Neural progenitor cell (in vitro differentiated cells): ENCODE data around the gene MMP25. TPM values are rescaled to one million over a fixed set of nuclear protein-coding genes. Genes with fewer than 3 reads are reported as not detected.
A peak's percentile ranks its signal among the peaks of the same experiment; 100 is the strongest.

ENCODE experiments used
- DNase-seq: peaks from one replicate; pipeline ENCODE4 v3.0.0-alpha.2; 2016; ENCODE audit warnings: low spot score
- H2AFZ ChIP-seq: fragments of 200-600 bp; sonication (generic); replicated peaks from 2 replicates; pipeline ENCODE4 v1.6.1; 2016; ENCODE audit warnings: antibody characterized with exemption
- H3F3A ChIP-seq: fragments of 200-600 bp; sonication (generic); 2 replicates; pipeline ENCODE4 v1.6.1; 2016; ENCODE audit warnings: antibody characterized with exemption, low read depth
- H3K27ac ChIP-seq: fragments of 200-600 bp; sonication (generic); 2 replicates; pipeline ENCODE4 v1.5.1; 2016; ENCODE audit warnings: mild to moderate bottlenecking
- H3K27me3 ChIP-seq: fragments of 200-600 bp; sonication (generic); 2 replicates; pipeline ENCODE4 v1.6.1; 2016; ENCODE audit warnings: mild to moderate bottlenecking, moderate library complexity
- H3K36me3 ChIP-seq: fragments of 200-600 bp; sonication (generic); 2 replicates; pipeline ENCODE4 v1.5.1; 2016
- H3K4me1 ChIP-seq: fragments of 200-600 bp; sonication (generic); 2 replicates; pipeline ENCODE4 v1.6.1; 2016; ENCODE audit warnings: mixed run types
- H3K4me2 ChIP-seq: fragments of 200-600 bp; sonication (generic); 2 replicates; pipeline ENCODE4 v1.6.1; 2016
- H3K4me3 ChIP-seq: fragments of 200-600 bp; sonication (generic); 2 replicates; pipeline ENCODE4 v1.5.1; 2016
- H3K79me2 ChIP-seq: fragments of 200-600 bp; sonication (generic); 2 replicates; pipeline ENCODE4 v1.6.1; 2016; ENCODE audit warnings: low read depth
- H3K9ac ChIP-seq: fragments of 200-600 bp; sonication (generic); 2 replicates; pipeline ENCODE4 v1.6.1; 2016
- H3K9me3 ChIP-seq: fragments of 200-600 bp; sonication (generic); 2 replicates; pipeline ENCODE4 v1.5.1; 2016; ENCODE audit warnings: low read depth
- H4K20me1 ChIP-seq: fragments of 200-600 bp; sonication (generic); 2 replicates; pipeline ENCODE4 v1.6.1; 2016; ENCODE audit warnings: low read depth
- H3K27ac Mint-ChIP-seq: 3 replicates; pipeline ENCODE4 v1.8.0; 2021; ENCODE audit warnings: mixed read lengths
- H3K27me3 Mint-ChIP-seq: 2 replicates; pipeline ENCODE4 v1.8.0; 2022; ENCODE audit warnings: low read depth, mild to moderate bottlenecking, inconsistent platforms, moderate library complexity, mixed read lengths; ENCODE audit not compliant: insufficient read depth
- H3K36me3 Mint-ChIP-seq: 3 replicates; pipeline ENCODE4 v1.8.0; 2021; ENCODE audit warnings: mixed read lengths
- H3K4me1 Mint-ChIP-seq: 3 replicates; pipeline ENCODE4 v1.8.0; 2021; ENCODE audit warnings: mixed read lengths
- H3K4me3 Mint-ChIP-seq: 3 replicates; pipeline ENCODE4 v1.8.0; 2021; ENCODE audit warnings: mild to moderate bottlenecking, moderate library complexity, mixed read lengths
- H3K9me3 Mint-ChIP-seq: 3 replicates; pipeline ENCODE4 v1.8.0; 2020; ENCODE audit warnings: mixed read lengths
- CTCF ChIP-seq: fragments of 200-600 bp; sonication (generic); IDR thresholded peaks from 2 replicates; pipeline ENCODE4 v1.5.1; 2017; ENCODE audit warnings: antibody characterized with exemption, mild to moderate bottlenecking
- EZH2 ChIP-seq: fragments of 200-600 bp; sonication (generic); IDR thresholded peaks from 2 replicates; pipeline ENCODE4 v1.6.1; 2017; ENCODE audit warnings: antibody characterized with exemption, mild to moderate bottlenecking, moderate library complexity
- EZH2phosphoT487 ChIP-seq: fragments of 200-600 bp; sonication (generic); IDR thresholded peaks from 2 replicates; pipeline ENCODE4 v1.6.1; 2017; ENCODE audit warnings: antibody characterized with exemption
- total RNA-seq: library from RNA; depleted of rRNA; stranded (reverse); fragments of >200 nt; gene quantifications from 2 replicates; pipeline ENCODE4 v1.2.3, GENCODE V29; 2015; ENCODE audit warnings: low replicate concordance

The MMP25 gene
- total RNA-seq, 1 donor from 2014 or later: 0.58 TPM

- H3K27me3 ChIP-seq: peaks cover 96% of the 10 kb centered on the region
- no peaks in the 10 kb centered on the region for H3K36me3 ChIP-seq
- H3F3A ChIP-seq: peaks cover 28% of the 10 kb centered on the region
- no peak overlapping the region for H3K4me2 ChIP-seq
- peaks cover 8% of the 10 kb centered on the region for H4K20me1 ChIP-seq
- H3K9me3 ChIP-seq: no peaks in the 10 kb centered on the region
- no peaks in the 10 kb centered on the region for H3K79me2 ChIP-seq
- H3K9ac ChIP-seq: no peak overlapping the region
- Mint-ChIP-seq H3K27ac (no peak overlapping the region), H3K9me3 (no peaks in the 10 kb centered on the region), H3K4me3 (no peak overlapping the region), H3K27me3 (peaks cover 54% of the 10 kb centered on the region), H3K4me1 (peaks cover 5% of the 10 kb centered on the region), H3K36me3 (no peaks in the 10 kb centered on the region)
- H3K4me1 ChIP-seq: no peaks in the 10 kb centered on the region
- TF ChIP-seq EZH2phosphoT487 (no peak), CTCF (no peak), EZH2 (no peak)
- no peak for DNase-seq
- no peak overlapping the region for H2AFZ ChIP-seq
- H3K27ac ChIP-seq: no peak overlapping the region
- H3K4me3 ChIP-seq: no peak overlapping the region
These were observed 4.0 kb upstream of the MMP25 start for GRCh38 chr16:3042376-3042775.

- Histone ChIP-seq H3K9ac (no peak overlapping the region), H2AFZ (no peak overlapping the region), H3K4me1 (no peaks in the 10 kb centered on the region), H3F3A (peaks cover 30% of the 10 kb centered on the region), H3K4me3 (no peak overlapping the region), H3K27me3 (peaks cover 96% of the 10 kb centered on the region), H3K9me3 (no peaks in the 10 kb centered on the region), H3K36me3 (no peaks in the 10 kb centered on the region), H4K20me1 (peaks cover 13% of the 10 kb centered on the region), H3K27ac (no peak overlapping the region), H3K79me2 (no peaks in the 10 kb centered on the region), H3K4me2 (no peak overlapping the region)
- Mint-ChIP-seq H3K27me3 (peaks cover 46% of the 10 kb centered on the region), H3K4me3 (peak overlapping the region; percentile 86), H3K9me3 (no peaks in the 10 kb centered on the region), H3K4me1 (peaks cover 5% of the 10 kb centered on the region), H3K27ac (no peak overlapping the region), H3K36me3 (no peaks in the 10 kb centered on the region)
- no peak for TF ChIP-seq EZH2phosphoT487
- no peak for TF ChIP-seq EZH2
- no peak for TF ChIP-seq CTCF
- DNase-seq: no peak
These were observed 1.7 kb upstream of the MMP25 start for GRCh38 chr16:3044708-3045107.

GRCh38 chr16:3046641-3047386, 453 bp downstream of the MMP25 start:
- no peaks in the 10 kb centered on the region for H3K4me1 ChIP-seq
- peaks cover 13% of the 10 kb centered on the region for H4K20me1 ChIP-seq
- H3K27ac Mint-ChIP-seq: no peak overlapping the region
- H3K9me3 ChIP-seq: no peaks in the 10 kb centered on the region
- H3K27ac ChIP-seq: no peak overlapping the region
- peaks cover 45% of the 10 kb centered on the region for H3K27me3 Mint-ChIP-seq
- peak; percentile 61 for DNase-seq
- H2AFZ ChIP-seq: peak overlapping the region; percentile 55
- no peaks in the 10 kb centered on the region for H3K9me3 Mint-ChIP-seq
- peak overlapping the region; percentile 58 for H3K4me3 ChIP-seq
- H3K36me3 Mint-ChIP-seq: no peaks in the 10 kb centered on the region
- peak overlapping the region; percentile 91 for H3K4me2 ChIP-seq
- H3K4me1 Mint-ChIP-seq: peaks cover 5% of the 10 kb centered on the region
- peak overlapping the region; percentile 80 for H3K4me3 Mint-ChIP-seq
- H3F3A ChIP-seq: peaks cover 30% of the 10 kb centered on the region
- peaks cover 93% of the 10 kb centered on the region for H3K27me3 ChIP-seq
- H3K79me2 ChIP-seq: no peaks in the 10 kb centered on the region
- TF ChIP-seq EZH2 (peak; percentile 92), EZH2phosphoT487 (peak; percentile 87), CTCF (no peak)
- no peaks in the 10 kb centered on the region for H3K36me3 ChIP-seq
- no peak overlapping the region for H3K9ac ChIP-seq
